GM12864 (cell line): Measurements from ENCODE around the gene CNTNAP5.

Experiments
- DNase-seq: peaks from one replicate; pipeline ENCODE4 v3.0.0-alpha.2; 2011; ENCODE audit warnings: low read depth
- H3K4me3 ChIP-seq: 2 replicates; pipeline ENCODE4 v1.5.1; 2011; ENCODE audit warnings: mild to moderate bottlenecking, low read depth, low read length, control low read depth
- TF ChIP-seq, protein P1 (sequence below): IDR thresholded peaks from 2 replicates; pipeline ENCODE4 v1.5.1; 2011; ENCODE audit warnings: low read depth, mild to moderate bottlenecking, moderate library complexity, low read length, control low read depth, inconsistent platforms; ENCODE audit errors: missing control alignments

The CNTNAP5 gene

GRCh38 chr2:124804014-124804940, 779.2 kb downstream of the CNTNAP5 start:
- TF ChIP-seq, protein P1, sequence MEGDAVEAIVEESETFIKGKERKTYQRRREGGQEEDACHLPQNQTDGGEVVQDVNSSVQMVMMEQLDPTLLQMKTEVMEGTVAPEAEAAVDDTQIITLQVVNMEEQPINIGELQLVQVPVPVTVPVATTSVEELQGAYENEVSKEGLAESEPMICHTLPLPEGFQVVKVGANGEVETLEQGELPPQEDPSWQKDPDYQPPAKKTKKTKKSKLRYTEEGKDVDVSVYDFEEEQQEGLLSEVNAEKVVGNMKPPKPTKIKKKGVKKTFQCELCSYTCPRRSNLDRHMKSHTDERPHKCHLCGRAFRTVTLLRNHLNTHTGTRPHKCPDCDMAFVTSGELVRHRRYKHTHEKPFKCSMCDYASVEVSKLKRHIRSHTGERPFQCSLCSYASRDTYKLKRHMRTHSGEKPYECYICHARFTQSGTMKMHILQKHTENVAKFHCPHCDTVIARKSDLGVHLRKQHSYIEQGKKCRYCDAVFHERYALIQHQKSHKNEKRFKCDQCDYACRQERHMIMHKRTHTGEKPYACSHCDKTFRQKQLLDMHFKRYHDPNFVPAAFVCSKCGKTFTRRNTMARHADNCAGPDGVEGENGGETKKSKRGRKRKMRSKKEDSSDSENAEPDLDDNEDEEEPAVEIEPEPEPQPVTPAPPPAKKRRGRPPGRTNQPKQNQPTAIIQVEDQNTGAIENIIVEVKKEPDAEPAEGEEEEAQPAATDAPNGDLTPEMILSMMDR, result peak; percentile 69
- no peak for DNase-seq
- no peak overlapping the region for H3K4me3 ChIP-seq

DNA sequence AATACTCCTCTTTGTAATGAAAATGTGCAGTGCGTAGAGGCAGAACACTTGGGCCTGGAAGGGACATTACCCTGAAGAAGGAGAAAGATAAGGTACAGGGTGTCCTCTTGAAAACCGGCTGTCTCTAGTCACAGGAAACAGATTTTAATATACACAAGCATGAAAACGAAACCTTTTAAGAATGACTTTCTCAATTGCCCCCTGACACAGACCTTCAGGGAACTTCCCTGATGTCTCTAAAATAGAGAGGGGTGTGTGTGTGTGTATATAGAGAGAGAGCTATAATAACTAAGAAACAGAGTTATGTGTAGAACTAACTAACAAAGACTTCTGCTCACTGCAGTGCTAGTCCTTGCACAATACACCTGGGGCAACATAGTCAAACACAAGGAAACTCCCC, 780.0 kb downstream of the CNTNAP5 start:
- no peak for DNase-seq
- TF ChIP-seq, protein P1, result no peak

GRCh38 chr2:124810132-124810531, 785.0 kb downstream of the CNTNAP5 start:
- H3K4me3 ChIP-seq, result no peak overlapping the region
- TF ChIP-seq, protein P1, result no peak
- no peak for DNase-seq

More for the DNA sequence above, 780.0 kb downstream of the CNTNAP5 start:
- H3K4me3 ChIP-seq, result no peak overlapping the region

GRCh38 chr2:124814968-124815745, 790.1 kb downstream of the CNTNAP5 start:
- no peak overlapping the region for H3K4me3 ChIP-seq
- TF ChIP-seq, protein P1, result no peak
- DNase-seq, result no peak

DNA sequence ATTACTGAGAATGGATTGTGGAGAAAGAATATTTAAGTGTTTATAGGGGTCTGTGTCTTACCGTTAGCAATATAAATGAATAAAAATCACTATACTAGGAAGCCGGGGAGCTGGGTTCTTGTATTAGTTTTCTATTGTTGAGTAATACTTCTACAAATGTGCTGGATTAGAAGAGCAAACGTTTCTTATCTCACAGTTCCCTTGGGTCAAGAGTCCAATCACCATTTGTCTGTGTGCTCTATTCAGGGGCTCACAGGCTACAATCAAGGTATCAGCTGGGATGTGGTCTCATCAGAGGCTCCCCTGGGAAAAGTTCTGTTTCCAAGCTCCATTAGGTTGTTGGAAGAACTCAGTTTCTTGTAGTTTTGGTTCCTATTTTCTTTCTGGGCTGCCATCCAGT, 790.9 kb downstream of the CNTNAP5 start:
- H3K4me3 ChIP-seq, result no peak overlapping the region
- TF ChIP-seq, protein P1, result no peak
- no peak for DNase-seq

DNA sequence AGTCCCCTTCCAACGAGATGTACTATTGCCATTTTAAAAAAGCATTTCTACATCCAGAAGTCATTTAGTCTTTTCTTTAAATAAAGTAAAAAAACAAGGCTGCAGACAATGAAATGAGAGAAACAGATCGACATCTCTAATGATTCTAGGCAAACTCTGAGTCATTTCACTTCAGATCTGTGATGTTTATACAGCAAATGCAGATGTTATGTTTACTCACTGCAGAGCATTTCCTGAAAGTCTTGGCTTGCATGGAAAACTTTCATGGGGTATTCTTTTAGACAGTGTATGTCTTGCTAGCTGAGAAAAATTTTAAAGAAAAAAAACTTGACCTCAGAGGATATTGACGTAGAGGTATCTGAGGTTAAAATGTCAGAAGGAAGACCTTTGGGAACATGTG, 797.4 kb downstream of the CNTNAP5 start:
- DNase-seq, result no peak

More for the DNA sequence above, 797.4 kb downstream of the CNTNAP5 start:
- H3K4me3 ChIP-seq, result no peak overlapping the region
- TF ChIP-seq, protein P1, result no peak
